Activated CD4-positive, alpha-beta memory T cell treated with anti-CD3 and anti-CD28 coated beads for 36 hours (primary cell): ENCODE results near the gene ITIH3. TPM values are rescaled to one million over a fixed set of nuclear protein-coding genes. Genes with fewer than 3 reads are reported as not detected.

Experiments used
- CTCF ChIA-PET: fragments of 350-600 bp; sonication (Branson Sonifier 250); formaldehyde crosslinking; loops from one replicate; lab custom pipeline; 2021; ENCODE audit warnings: antibody characterized with exemption, inconsistent platforms; lab: Charles Lee
- POLR2A ChIA-PET: fragments of 350-600 bp; sonication (Branson Sonifier 250); formaldehyde crosslinking; loops from one replicate; lab custom pipeline; 2021; ENCODE audit warnings: antibody characterized with exemption; lab: Charles Lee
- DNase-seq: peaks from one replicate; pipeline ENCODE4 v3.0.0-alpha.2; 2020
- H3K27ac Mint-ChIP-seq: one replicate; pipeline ENCODE4 v1.8.0; 2021; ENCODE audit warnings: mixed read lengths
- H3K27me3 Mint-ChIP-seq: one replicate; pipeline ENCODE4 v1.8.0; 2021; ENCODE audit warnings: mixed read lengths
- H3K36me3 Mint-ChIP-seq: one replicate; pipeline ENCODE4 v1.8.0; 2021; ENCODE audit warnings: mixed read lengths
- H3K4me1 Mint-ChIP-seq: one replicate; pipeline ENCODE4 v1.8.0; 2021; ENCODE audit warnings: low read depth, mixed read lengths
- H3K4me3 Mint-ChIP-seq: one replicate; pipeline ENCODE4 v1.8.0; 2021; ENCODE audit warnings: mild to moderate bottlenecking, mixed read lengths
- H3K9me3 Mint-ChIP-seq: one replicate; pipeline ENCODE4 v1.8.0; 2021; ENCODE audit warnings: mixed read lengths
- intact Hi-C: fragments of 100-400 bp; cut with micrococcal nuclease; formaldehyde crosslinking; loops from one replicate; pipeline ENCODE4 v1.15.1; 2023
- microRNA-seq: library from miRNA; unstranded; fragments of <30 nt; microRNA quantifications from one replicate; pipeline ENCODE4 v1.2.0, GENCODE V29; 2022; ENCODE audit warnings: borderline number of aligned reads, borderline microRNAs expressed, borderline replicate concordance
- total RNA-seq, 2 experiments: library from RNA; stranded (reverse); gene quantifications; one replicate each; pipeline ENCODE4 v1.2.3, GENCODE V29; 2021

Gene ITIH3
- total RNA-seq, 2 experiments from 2014 or later = not detected

DNA sequence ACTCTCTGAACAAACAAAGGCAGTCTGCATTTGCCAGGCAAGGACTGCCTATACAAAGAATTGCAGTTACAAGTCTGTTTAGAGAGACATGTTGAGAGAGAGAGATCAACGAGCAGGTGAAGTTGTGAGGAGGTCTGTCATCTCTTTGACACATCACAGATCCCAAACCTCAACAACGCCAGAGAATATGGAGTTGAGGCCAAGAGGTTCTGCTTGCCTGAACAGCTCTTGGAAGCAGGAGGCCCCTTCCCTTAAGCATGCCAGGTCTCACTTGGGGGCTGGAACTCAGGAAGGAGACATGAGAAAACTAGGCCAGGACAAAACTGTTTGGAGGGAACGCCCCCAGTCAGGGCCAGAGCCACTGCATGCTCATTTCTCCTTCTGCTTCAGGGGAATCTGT is 62.5 kb downstream of the ITIH3 start:
- Mint-ChIP-seq H3K27me3 (no peaks in the 10 kb centered on the region), H3K9me3 (no peaks in the 10 kb centered on the region), H3K4me3 (no peak overlapping the region), H3K4me1 (no peaks in the 10 kb centered on the region), H3K36me3 (no peaks in the 10 kb centered on the region), H3K27ac (no peak overlapping the region)
- DNase-seq = no peak
- ChIA-PET POLR2A (no interaction called here), CTCF (interaction anchor here (0.6 to 1.2 kb wide), 2 partner anchors 190 to 214 kb away, joined by 3 read pairs; no protein-coding TSS in a partner anchor)
- intact Hi-C loops = no loop called here

DNA sequence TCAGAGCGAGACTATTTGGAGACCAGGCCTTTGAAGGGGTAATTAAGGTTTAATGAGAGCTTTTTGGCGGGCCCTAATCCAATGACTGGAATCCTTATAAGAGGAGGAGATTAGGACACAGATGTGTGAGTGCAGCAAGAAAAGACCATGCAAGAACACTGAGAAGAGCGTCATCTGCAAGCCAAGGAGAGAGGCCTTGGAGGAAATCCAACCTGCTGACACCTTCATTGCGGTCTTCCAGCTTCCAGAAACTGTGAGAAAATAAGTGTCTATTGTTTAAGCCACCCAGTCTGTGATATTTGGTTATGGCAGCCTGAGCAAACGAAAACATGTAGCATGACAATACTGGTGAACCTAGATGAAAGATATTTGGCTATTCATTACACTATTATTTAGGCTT is 63.3 kb downstream of the ITIH3 start:
- Mint-ChIP-seq H3K4me3 (no peak overlapping the region), H3K4me1 (no peaks in the 10 kb centered on the region), H3K9me3 (no peaks in the 10 kb centered on the region), H3K27me3 (no peaks in the 10 kb centered on the region), H3K36me3 (peaks cover 2% of the 10 kb centered on the region), H3K27ac (no peak overlapping the region)
- intact Hi-C loops = no loop called here
- no peak for DNase-seq
- ChIA-PET CTCF (no interaction called here), POLR2A (no interaction called here)

Small RNA genes within 50 kb of the gene (microRNA-seq; reads per million reads assigned to microRNA genes)
- not detected for gene MIR8064

Other genes starting within 250 kb of the ITIH3 start
- gene PBRM1, start 108.9 kb upstream of the ITIH3 start, total RNA-seq = 10 to 100 TPM; 52.3 to 59.2 TPM
- gene GNL3, start 108.8 kb upstream of the ITIH3 start, total RNA-seq = 100 to 1,000 TPM; 167 to 172 TPM
- gene GLT8D1, start 89.0 kb upstream of the ITIH3 start, total RNA-seq = 10 to 100 TPM; 34.1 to 36.9 TPM
- 100 to 1,000 TPM; 132 TPM for gene SPCS1, start 88.7 kb upstream of the ITIH3 start, total RNA-seq
- 10 to 100 TPM; 16.9 to 21.7 TPM for gene NEK4, start 23.9 kb upstream of the ITIH3 start, total RNA-seq
- not detected for gene ITIH1, start 17.2 kb upstream of the ITIH3 start, total RNA-seq
- gene ITIH4, start 35.9 kb downstream of the ITIH3 start, total RNA-seq = 1 to 10 TPM; 4.3 to 6.3 TPM
- gene MUSTN1, start 40.2 kb downstream of the ITIH3 start, total RNA-seq = 1 to 10 TPM in 1 of 2 experiments, not detected in 1; 1.1 TPM
- gene STIMATE, start 102.8 kb downstream of the ITIH3 start, total RNA-seq = 10 to 100 TPM; 13.0 to 18.3 TPM